GM21447 (cell line): ENCODE measurements around the gene EDEM3.
"Not testable (repeated sequence)": the region's sequence is repeated elsewhere in the genome, so short reads cannot be mapped to it uniquely, and the experiment has no call there.

Experiments
- ATAC-seq: cut with Tn5 transposase; IDR thresholded peaks from one replicate; pipeline ENCODE4 v1.9.1; 2021; ENCODE audit not compliant: unreplicated experiment

Gene EDEM3

GRCh38 chr1:184680611-184681225, 73.9 kb downstream of the EDEM3 start:
- ATAC-seq: not testable (repeated sequence)

GRCh38 chr1:184679472-184679871, 75.2 kb downstream of the EDEM3 start:
- ATAC-seq: not testable (repeated sequence)

GRCh38 chr1:184677344-184677743, 77.3 kb downstream of the EDEM3 start:
- no peak for ATAC-seq

- ATAC-seq: no peak
These were observed 81.4 kb downstream of the EDEM3 start for GRCh38 chr1:184673305-184673704.

DNA sequence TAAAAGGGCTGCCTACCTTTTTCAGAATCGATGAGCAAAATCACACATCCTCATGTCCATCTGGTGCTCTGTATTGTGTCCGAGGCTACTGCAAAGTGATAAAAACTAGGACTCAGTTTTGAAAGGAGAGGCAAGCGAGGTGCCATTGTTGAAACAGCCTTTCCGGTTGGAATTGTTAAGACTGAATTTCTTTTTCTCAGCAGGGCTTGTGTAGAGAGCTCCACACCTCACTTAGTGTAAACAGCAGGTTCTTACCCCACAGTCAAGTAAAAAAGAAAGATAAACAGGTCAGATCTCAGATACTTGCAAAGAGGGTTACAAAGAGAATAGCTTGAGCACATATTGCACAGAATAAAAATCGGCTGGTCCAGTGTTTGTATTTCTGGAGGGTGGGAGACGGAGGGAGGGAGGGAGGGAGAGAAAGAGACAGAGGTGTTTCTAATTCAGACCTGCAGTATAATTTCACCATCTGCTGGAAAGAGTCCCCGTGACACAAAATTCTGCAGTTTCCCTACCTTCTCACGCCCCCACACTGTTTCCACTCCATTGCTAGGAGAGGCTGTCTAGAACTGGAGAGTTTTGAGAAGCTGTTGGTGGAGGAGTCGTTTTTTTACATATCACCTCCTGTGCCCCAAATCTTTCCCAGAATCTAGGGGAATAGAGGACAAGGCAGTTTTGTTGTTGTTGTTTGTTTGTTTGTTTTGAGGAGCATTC, 82.5 kb downstream of the EDEM3 start:
- ATAC-seq: no peak

- ATAC-seq: no peak
These were observed 85.3 kb downstream of the EDEM3 start for GRCh38 chr1:184669391-184669790.

DNA sequence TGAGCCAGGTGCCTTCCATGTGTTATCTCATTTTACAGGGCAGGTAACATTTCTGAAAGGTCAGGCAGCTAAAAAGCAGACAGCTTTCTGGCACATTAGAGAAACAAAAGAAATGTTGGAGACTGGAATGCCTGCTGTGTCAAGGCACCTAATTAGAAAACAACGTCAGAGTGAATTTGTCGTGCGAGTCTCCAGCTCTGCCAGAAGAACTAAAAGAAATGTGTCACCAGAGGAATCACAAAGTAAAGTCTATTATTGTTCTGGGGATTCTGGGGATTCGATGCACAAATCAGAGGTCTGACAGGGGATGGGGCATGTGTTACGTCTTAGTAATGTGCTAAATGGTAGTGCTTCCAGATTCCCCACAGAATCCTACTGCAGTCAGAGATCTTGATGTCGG, 89.3 kb downstream of the EDEM3 start:
- no peak for ATAC-seq

- ATAC-seq: no peak
These were observed 90.0 kb downstream of the EDEM3 start for GRCh38 chr1:184664661-184665060.

GRCh38 chr1:184664042-184664660, 90.5 kb downstream of the EDEM3 start:
- ATAC-seq: peak; percentile 80

- no peak for ATAC-seq
These were observed 92.9 kb downstream of the EDEM3 start for GRCh38 chr1:184661801-184662200.

- ATAC-seq: no peak
These were observed 94.0 kb downstream of the EDEM3 start for GRCh38 chr1:184660462-184661191.

GRCh38 chr1:184658055-184658454, 96.6 kb downstream of the EDEM3 start:
- no peak for ATAC-seq

DNA sequence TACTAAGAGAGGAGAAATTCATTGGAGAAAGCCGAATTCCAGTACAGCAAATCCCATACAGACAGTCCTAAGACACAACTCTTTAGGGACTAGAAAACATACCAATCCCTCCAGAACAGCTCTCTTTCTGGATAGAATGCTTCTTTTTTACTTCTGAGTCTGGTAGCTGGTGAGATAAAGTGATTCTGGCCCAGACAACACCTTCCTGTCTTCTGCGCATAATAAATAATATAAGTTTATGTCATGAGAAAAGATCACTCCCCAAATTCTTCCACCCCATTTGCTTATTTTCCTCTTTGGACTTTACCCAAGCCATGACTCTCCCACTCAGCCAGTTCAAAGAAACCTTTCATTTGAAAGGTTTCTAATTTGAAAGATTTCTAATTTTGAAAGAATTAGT, 98.4 kb downstream of the EDEM3 start:
- ATAC-seq: no peak

DNA sequence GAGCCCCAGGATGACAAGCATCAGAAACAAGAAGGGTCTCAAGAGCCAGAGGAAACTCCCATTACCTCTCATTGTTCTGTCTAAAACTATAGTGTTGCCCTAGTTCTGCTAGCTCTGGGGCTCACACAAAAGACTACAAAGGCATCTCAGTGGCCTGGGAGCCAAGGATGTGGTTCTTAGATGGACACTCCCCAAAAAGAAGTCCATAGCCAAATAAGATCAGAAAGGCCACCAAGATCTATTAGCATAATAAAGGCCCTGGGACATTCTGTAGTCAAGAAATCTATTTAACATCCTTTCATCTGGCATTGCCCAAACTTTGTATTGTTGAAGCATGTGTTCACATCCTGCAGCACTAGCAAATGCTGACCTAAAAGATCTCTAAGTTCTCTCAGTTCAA, 99.5 kb downstream of the EDEM3 start:
- ATAC-seq: no peak

- ATAC-seq: no peak
These were observed 104.3 kb downstream of the EDEM3 start for GRCh38 chr1:184650177-184650866.

GRCh38 chr1:184649451-184649888, 105.2 kb downstream of the EDEM3 start:
- ATAC-seq: peak; percentile 95

- no peak for ATAC-seq
These were observed 105.8 kb downstream of the EDEM3 start for GRCh38 chr1:184648856-184649201.

DNA sequence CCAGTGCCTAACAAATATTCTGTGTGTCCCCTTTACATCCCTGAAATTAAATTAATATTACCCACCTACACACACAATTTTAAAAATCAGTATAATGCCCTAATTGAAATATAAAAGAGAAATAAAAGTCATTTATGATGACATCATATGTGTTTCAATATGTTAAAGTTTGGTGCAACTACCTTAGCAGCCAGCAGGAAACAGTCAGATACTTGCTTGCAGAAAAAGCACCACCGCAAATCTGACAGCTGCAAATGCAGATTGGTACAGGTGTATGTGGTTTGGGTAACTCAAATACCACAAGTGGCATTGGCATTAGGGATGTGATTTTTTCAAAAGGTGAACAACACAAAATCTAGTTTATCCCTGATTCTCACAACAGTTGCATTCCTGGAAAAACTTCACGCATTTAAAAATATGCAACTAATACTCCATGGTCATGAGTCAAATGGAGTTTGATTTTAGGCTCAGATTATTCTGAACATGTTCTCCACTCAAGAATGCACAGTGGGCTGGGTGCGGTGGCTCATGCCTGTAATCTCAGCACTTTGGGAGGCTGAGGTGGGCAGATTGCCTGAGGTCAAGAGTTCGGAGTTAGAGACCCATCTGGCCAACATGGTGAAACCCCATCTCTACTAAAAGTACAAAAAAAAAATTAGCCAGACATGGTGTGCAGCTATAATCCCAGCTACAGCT, 106.3 kb downstream of the EDEM3 start:
- no peak for ATAC-seq

GRCh38 chr1:184647471-184647870, 107.2 kb downstream of the EDEM3 start:
- ATAC-seq: no peak

DNA sequence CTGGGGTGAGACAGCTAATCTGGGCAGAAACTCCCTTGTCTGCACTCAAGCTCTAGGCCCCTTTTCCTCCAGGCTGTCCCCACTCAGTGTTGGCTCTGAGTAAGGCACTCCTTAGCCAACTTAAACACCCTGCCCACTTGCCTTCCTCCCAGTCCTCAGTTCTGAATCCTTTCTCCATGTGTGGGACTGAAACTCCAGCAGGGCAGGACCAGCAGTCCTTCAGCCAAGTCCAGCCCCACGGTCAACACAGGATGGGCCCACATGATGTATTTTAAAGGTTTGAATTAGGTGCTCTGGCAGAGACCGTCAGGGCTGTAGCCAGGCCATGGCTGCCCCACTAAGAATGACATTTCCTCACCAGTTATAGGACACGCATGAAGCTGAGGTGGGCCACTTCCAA, 107.8 kb downstream of the EDEM3 start:
- ATAC-seq: no peak
